Colonic mucosa (tissue), 4 donors: ENCODE measurements around the gene FMN2. TPM values are rescaled to one million over a fixed set of nuclear protein-coding genes. Genes with fewer than 3 reads are reported as not detected.

Experiments
- DNase-seq: peaks from one replicate; pipeline ENCODE4 v3.0.0-alpha.2; 2020
- H3K27ac ChIP-seq: fragments of 200-600 bp; one replicate; pipeline ENCODE4 v1.8.0; 2021
- H3K27me3 ChIP-seq: fragments of 200-600 bp; one replicate; pipeline ENCODE4 v1.8.0; 2021
- H3K36me3 ChIP-seq: fragments of 200-600 bp; one replicate; pipeline ENCODE4 v1.8.0; 2021
- H3K4me1 ChIP-seq: fragments of 200-600 bp; one replicate; pipeline ENCODE4 v1.8.0; 2021; ENCODE audit warnings: mild to moderate bottlenecking
- H3K4me3 ChIP-seq: fragments of 200-600 bp; one replicate; pipeline ENCODE4 v1.8.0; 2021
- H3K9ac ChIP-seq, 2 donors: one replicate each; pipeline ENCODE4 v1.7.0; 2013; ENCODE audit warnings: control low read depth in 2 of 2, low read depth in 2 of 2, low read length in 2 of 2
- H3K9me3 ChIP-seq: fragments of 200-600 bp; one replicate; pipeline ENCODE4 v1.8.0; 2021
- CTCF ChIP-seq: fragments of 200-600 bp; IDR thresholded peaks from one replicate; pipeline ENCODE4 v1.8.0; 2022; ENCODE audit warnings: antibody characterized with exemption, mild to moderate bottlenecking
- intact Hi-C: fragments of 100-400 bp; cut with DNase I; formaldehyde crosslinking; loops from one replicate; pipeline ENCODE4 v1.14.1; 2022
- total RNA-seq, 2 donors: library from RNA; stranded (reverse); fragmentation: NEBNext Ultra II Directional in 1 of 2; extraction: Animal tissue kit (Norgen Biotek cat#: 25700) in 1 of 2; gene quantifications; one replicate each; pipeline ENCODE4 v1.2.1, GENCODE V29; 2021
- donor health status: healthy.
- donor health status: DM: no; HTN: no; CAD: no.
- donor health status: DM: no; HTN: no; CAD: no.

The FMN2 gene
- total RNA-seq, 2 donors from 2014 or later: 0.62 to 3.0 TPM

GRCh38 chr1:240114222-240114621 lies 22.5 kb downstream of the FMN2 start:
- Histone ChIP-seq H3K4me3 (no peak overlapping the region), H3K36me3 (no peaks in the 10 kb centered on the region), H3K27ac (no peak overlapping the region), H3K9me3 (no peaks in the 10 kb centered on the region), H3K27me3 (no peaks in the 10 kb centered on the region), H3K9ac (no peak overlapping the region), H3K4me1 (no peaks in the 10 kb centered on the region)
- DNase-seq: no peak
- intact Hi-C loops: no loop called here
- TF ChIP-seq CTCF: no peak

GRCh38 chr1:240115831-240116230 lies 24.1 kb downstream of the FMN2 start:
- Histone ChIP-seq H3K36me3 (no peaks in the 10 kb centered on the region), H3K9me3 (no peaks in the 10 kb centered on the region), H3K9ac (no peak overlapping the region), H3K27me3 (no peaks in the 10 kb centered on the region), H3K4me1 (no peaks in the 10 kb centered on the region), H3K4me3 (no peak overlapping the region), H3K27ac (no peak overlapping the region)
- DNase-seq: no peak
- TF ChIP-seq CTCF: no peak
- intact Hi-C loops: no loop called here

DNA sequence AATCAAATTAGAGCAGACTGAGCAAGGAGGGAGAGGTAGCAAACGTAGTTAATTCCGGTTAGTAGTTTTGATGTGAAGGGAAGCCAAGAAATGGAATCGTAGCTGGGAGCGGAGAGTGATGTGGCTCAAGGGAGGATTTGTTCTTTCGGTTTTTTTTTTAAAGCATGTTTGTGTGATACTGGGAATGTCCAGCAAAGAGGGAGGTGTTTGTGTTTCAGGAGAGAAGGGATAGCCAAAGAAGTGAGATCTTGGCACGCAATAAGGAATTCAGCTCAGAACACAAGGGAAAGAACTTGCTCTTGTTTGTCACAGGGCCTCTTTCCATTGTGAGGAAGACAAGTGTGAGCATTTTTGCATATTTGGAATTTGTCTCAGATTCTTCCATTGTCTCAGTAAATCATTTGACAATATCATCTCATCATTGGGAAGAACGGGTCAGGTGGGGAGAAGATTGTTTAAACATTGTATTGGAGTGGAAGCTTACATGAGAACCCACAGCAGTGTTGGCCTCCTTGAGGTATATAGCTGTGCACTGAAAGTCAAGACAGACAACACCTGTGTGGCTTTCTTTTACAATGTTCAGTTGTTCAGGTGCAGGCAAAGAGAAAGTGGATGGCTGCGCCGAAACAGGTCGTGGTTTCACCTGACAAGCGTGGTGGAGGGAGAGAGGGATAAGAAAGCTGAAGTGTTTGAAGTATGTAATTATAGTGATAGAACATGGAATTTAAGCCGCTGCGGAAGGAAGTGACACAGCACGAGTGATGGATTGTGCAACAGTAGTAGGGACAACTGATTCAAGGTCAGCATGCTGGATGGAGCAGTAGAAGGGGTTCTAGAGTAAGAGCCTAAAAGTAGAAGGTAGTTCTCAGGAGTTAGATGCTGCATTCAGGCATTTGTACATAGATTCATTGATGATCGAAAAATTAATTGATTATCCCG lies 25.4 kb downstream of the FMN2 start:
- TF ChIP-seq CTCF: no peak
- Histone ChIP-seq H3K27ac (no peak overlapping the region), H3K27me3 (no peaks in the 10 kb centered on the region), H3K9me3 (no peaks in the 10 kb centered on the region), H3K9ac (no peak overlapping the region), H3K4me3 (no peak overlapping the region), H3K36me3 (no peaks in the 10 kb centered on the region), H3K4me1 (no peaks in the 10 kb centered on the region)
- DNase-seq: no peak
- intact Hi-C loops: no loop called here

GRCh38 chr1:240117930-240118329 lies 26.2 kb downstream of the FMN2 start:
- Histone ChIP-seq H3K36me3 (no peaks in the 10 kb centered on the region), H3K9me3 (no peaks in the 10 kb centered on the region), H3K9ac (no peak overlapping the region), H3K27ac (no peak overlapping the region), H3K4me3 (no peak overlapping the region), H3K27me3 (no peaks in the 10 kb centered on the region), H3K4me1 (no peaks in the 10 kb centered on the region)
- TF ChIP-seq CTCF: no peak
- no peak for DNase-seq
- intact Hi-C loops: no loop called here

GRCh38 chr1:240122639-240123613 lies 31.2 kb downstream of the FMN2 start:
- TF ChIP-seq CTCF: no peak

More at GRCh38 chr1:240122639-240123613, 31.2 kb downstream of the FMN2 start:
- intact Hi-C loops: no loop called here
- H3K4me3 ChIP-seq: no peak overlapping the region
- no peaks in the 10 kb centered on the region for H3K9me3 ChIP-seq
- no peaks in the 10 kb centered on the region for H3K4me1 ChIP-seq
- no peak overlapping the region for H3K9ac ChIP-seq
- H3K27me3 ChIP-seq: no peaks in the 10 kb centered on the region
- no peak overlapping the region for H3K27ac ChIP-seq
- peak; percentile 59 for DNase-seq
- H3K36me3 ChIP-seq: no peaks in the 10 kb centered on the region
